Measurements from ENCODE around the gene LAMA2. TPM values are rescaled to one million over a fixed set of nuclear protein-coding genes. Genes with fewer than 3 reads are reported as not detected.

Gene LAMA2
- total RNA-seq, 4 donors from 2014 or later = 61.5 to 154 (median 103) TPM

- intact Hi-C loops (cut with DNase I; ENCODE audit: low total_unique reads) = no loop called here
- no peaks in the 10 kb centered on the region for H3K4me1 ChIP-seq
- H3K9me3 ChIP-seq = no peaks in the 10 kb centered on the region
- H3K27me3 ChIP-seq = no peaks in the 10 kb centered on the region
- no peak for DNase-seq
- H3K4me3 ChIP-seq = no peak overlapping the region
- TF ChIP-seq CTCF (IDR thresholded peaks at IDR 0.05) (no peak), POLR2A (IDR thresholded peaks at IDR 0.05) (no peak)
- peaks cover 0 to 2% of the 10 kb centered on the region in 2 donors for H3K36me3 ChIP-seq
- peak overlapping the region in 1 of 2 donors; percentile 40 for H3K27ac ChIP-seq
Observed at GRCh38 chr6:129195643-129196042, 312.7 kb downstream of the LAMA2 start.

GRCh38 chr6:129197154-129197553 lies 314.2 kb downstream of the LAMA2 start:
- Histone ChIP-seq H3K27ac (no peak overlapping the region), H3K27me3 (no peaks in the 10 kb centered on the region), H3K36me3 (peaks cover 0 to 2% of the 10 kb centered on the region in 2 donors), H3K4me1 (no peaks in the 10 kb centered on the region), H3K9me3 (no peaks in the 10 kb centered on the region), H3K4me3 (no peak overlapping the region)
- TF ChIP-seq CTCF (IDR thresholded peaks at IDR 0.05) (no peak), POLR2A (IDR thresholded peaks at IDR 0.05) (no peak)
- DNase-seq = no peak
- intact Hi-C loops (cut with DNase I; ENCODE audit: low total_unique reads) = no loop called here

GRCh38 chr6:129200151-129200550 lies 317.2 kb downstream of the LAMA2 start:
- Histone ChIP-seq H3K4me1 (no peaks in the 10 kb centered on the region), H3K36me3 (peaks cover 0 to 2% of the 10 kb centered on the region in 2 donors), H3K27ac (no peak overlapping the region), H3K27me3 (no peaks in the 10 kb centered on the region), H3K9me3 (no peaks in the 10 kb centered on the region), H3K4me3 (no peak overlapping the region)
- DNase-seq = no peak
- TF ChIP-seq CTCF (IDR thresholded peaks at IDR 0.05) (no peak), POLR2A (IDR thresholded peaks at IDR 0.05) (no peak)
- intact Hi-C loops (cut with DNase I; ENCODE audit: low total_unique reads) = no loop called here

- intact Hi-C loops (cut with DNase I; ENCODE audit: low total_unique reads) = no loop called here
- peaks cover 0 to 2% of the 10 kb centered on the region in 2 donors for H3K36me3 ChIP-seq
Observed at GRCh38 chr6:129203190-129203900, 320.4 kb downstream of the LAMA2 start.

More at GRCh38 chr6:129203190-129203900, 320.4 kb downstream of the LAMA2 start:
- DNase-seq = no peak
- no peaks in the 10 kb centered on the region for H3K27me3 ChIP-seq
- no peak overlapping the region for H3K4me3 ChIP-seq
- H3K27ac ChIP-seq = no peak overlapping the region
- no peak for TF ChIP-seq POLR2A (IDR thresholded peaks at IDR 0.05)
- TF ChIP-seq CTCF (IDR thresholded peaks at IDR 0.05) = no peak
- no peaks in the 10 kb centered on the region for H3K9me3 ChIP-seq
- no peaks in the 10 kb centered on the region for H3K4me1 ChIP-seq

All from uterus (tissue), 4 donors.